ENCODE data around the gene GNB5.

The GNB5 gene

GRCh38 chr15:52104532-52105004, 86.6 kb downstream of the GNB5 start:
- no peaks in the 10 kb centered on the region for H3K27me3 ChIP-seq (ENCODE audit: insufficient read depth, poor library complexity, severe bottlenecking)
- TF ChIP-seq REST (IDR thresholded peaks at IDR 0.05; ENCODE audit: insufficient replicate concordance, low read depth) (no peak), SPI1 (IDR thresholded peaks at IDR 0.05; ENCODE audit: borderline replicate concordance, low read depth) (no peak), CTCF (IDR thresholded peaks at IDR 0.05; ENCODE audit: insufficient read depth, low read length) (no peak), GABPA (IDR thresholded peaks at IDR 0.05; ENCODE audit: low read depth) (no peak), POLR2AphosphoS5 (IDR thresholded peaks at IDR 0.05; ENCODE audit: low read depth) (no peak)
- DNase-seq (ENCODE audit: low read depth in 1 of 2, low spot score in 1 of 2) = no peak
- H3K27ac ChIP-seq (replicated peaks) = no peak overlapping the region
- H3K4me3 ChIP-seq (replicated peaks; ENCODE audit: insufficient read depth, low read length) = no peak overlapping the region

GRCh38 chr15:52103217-52104207, 87.7 kb downstream of the GNB5 start:
- Histone ChIP-seq H3K4me3 (replicated peaks; ENCODE audit: insufficient read depth, low read length) (no peak overlapping the region), H3K27ac (replicated peaks) (no peak overlapping the region)
- no peak for DNase-seq (ENCODE audit: low read depth in 1 of 2, low spot score in 1 of 2)

More at GRCh38 chr15:52103217-52104207, 87.7 kb downstream of the GNB5 start:
- no peaks in the 10 kb centered on the region for H3K27me3 ChIP-seq (ENCODE audit: insufficient read depth, poor library complexity, severe bottlenecking)
- TF ChIP-seq GABPA (IDR thresholded peaks at IDR 0.05; ENCODE audit: low read depth) (no peak), SPI1 (IDR thresholded peaks at IDR 0.05; ENCODE audit: borderline replicate concordance, low read depth) (no peak), CTCF (IDR thresholded peaks at IDR 0.05; ENCODE audit: insufficient read depth, low read length) (no peak), POLR2AphosphoS5 (IDR thresholded peaks at IDR 0.05; ENCODE audit: low read depth) (no peak), REST (IDR thresholded peaks at IDR 0.05; ENCODE audit: insufficient replicate concordance, low read depth) (no peak)

All from HL-60 (cell line).